Placental epithelial cell (primary cell): ENCODE measurements around the gene TNFAIP8L2. TPM values are rescaled to one million over a fixed set of nuclear protein-coding genes. Genes with fewer than 3 reads are reported as not detected.

ENCODE experiments used
- total RNA-seq: library from RNA; depleted of rRNA; stranded (reverse); fragments of >200 nt; gene quantifications from 2 replicates; pipeline ENCODE4 v1.2.3, GENCODE V29; 2012

The TNFAIP8L2 gene
- not detected in 2 replicates for total RNA-seq

DNA sequence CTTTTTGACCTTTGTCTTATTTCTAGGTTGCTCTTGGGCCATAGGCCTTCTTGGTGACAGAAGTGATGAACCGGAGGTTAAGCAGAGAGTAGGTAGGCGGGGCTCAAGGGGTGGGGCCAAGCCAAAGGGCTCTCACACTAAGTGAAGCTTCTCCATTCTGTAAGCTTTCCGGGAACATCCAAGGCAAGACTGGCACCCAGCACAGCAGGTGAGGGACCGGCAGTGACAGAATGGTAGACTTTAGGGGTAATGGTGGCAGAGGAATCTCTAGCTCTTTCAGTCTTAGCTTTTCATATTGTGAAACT, at the start of gene TNFAIP8L2:
TNFAIP8L2 (plus strand) TSS at position 135 of the 305 bp plus-strand sequence. CDS start 2,049 bp downstream, outside the sequence.

DNA sequence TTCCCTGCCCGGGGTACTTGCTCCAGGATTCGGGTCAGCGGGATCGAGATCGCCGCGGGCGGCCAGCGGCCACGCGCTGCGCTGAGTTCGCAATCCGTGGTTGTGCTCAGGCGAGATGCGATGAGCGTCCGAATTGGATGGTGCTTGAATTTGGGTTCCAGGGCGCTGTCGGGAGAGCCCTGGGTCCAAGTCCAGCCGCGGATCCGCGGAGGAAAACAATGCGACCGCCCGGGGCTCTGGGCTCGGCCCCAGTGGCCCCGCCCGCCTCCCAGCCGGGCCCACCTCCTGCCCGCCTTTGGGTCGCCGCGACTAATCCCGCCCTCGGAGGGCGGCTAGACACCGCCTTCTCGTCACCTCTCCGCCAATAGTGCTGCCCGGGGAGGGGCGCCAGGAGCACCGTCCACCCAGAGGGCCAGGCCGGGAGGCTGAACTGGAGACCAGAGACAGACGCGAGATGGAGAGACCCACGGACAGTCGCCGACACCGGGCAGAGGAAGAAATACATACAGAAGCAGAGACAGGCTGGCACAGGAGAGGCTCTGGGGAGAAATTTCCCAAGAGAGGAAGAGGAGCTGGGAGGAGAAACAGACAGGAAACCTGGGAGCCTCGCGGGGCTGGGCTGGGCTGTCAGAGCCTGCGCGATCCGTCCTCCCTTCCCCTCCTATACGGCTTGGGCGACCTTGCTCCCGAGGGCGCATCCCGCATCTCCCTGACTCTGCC, 9.9 kb upstream of the TNFAIP8L2 start, which contains the start of gene SEMA6C:
SEMA6C (minus strand) TSS at position 220 of the 720 bp plus-strand sequence. CDS start 4,010 bp downstream, outside the sequence.

DNA sequence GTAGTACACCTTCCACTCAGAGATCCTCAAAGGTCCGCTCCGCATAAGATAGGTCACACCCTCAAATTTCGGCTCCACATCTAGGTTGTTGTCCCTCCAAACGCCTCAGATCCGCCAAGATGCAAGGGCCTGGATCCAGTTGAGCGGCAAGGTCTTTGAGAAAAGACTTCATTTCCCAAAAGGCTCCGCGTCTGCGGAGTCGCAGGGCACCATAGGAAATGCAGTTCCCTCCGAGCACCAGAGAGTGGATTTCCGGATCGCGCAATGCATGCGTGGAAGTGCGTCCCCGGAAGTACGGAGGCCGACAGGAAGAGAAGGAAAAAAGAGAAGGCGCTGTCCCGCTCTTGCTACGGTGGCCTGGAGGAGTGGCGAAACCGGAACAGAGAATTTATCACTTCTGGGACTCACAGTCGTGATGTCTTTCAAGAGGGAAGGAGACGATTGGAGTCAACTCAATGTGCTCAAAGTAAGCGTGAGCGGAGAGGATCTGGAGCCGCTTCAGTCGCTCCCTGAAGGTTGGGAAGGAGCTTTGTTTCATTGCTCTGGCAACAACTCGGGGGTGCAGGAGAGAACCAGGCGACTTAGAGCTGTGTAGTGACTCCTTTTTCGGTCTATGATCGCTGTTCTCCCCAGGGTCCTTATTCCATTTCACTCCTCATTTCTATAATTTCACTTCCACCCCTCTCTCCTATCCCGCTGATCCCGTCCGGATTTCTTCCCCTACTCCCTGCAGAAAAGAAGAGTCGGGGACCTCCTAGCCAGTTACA, 9.5 kb downstream of the TNFAIP8L2 start, which contains the start of the genes LYSMD1 and SCNM1:
LYSMD1 (minus strand) TSS at position 165 of the 767 bp plus-strand sequence. CDS start 644 bp downstream, outside the sequence.
SCNM1 (plus strand) TSS at position 407 of the 767 bp plus-strand sequence; CDS start at position 416, 9 bp downstream.

DNA sequence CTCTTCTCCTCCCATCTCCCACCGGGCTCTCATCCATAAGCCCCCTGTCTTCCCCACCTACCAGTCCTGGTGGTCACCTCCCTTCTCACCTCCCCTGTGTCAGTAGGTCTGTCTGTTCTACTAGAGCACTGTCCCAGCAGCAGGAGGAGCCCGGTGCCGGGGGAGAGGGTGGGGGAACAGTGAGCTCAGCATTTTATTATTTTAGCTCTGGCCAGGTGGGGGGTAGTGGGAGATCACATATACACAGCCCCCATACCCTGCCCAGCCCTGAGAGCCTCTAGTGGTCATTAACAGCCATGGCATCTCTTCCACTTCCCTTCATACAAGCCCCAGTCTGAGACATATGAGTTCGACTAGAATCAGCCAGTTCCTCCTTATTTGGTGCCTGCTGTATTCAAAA, 19.4 kb downstream of the TNFAIP8L2 start, which contains the start of gene TMOD4:
TMOD4 (minus strand) TSS at position 119 of the 400 bp plus-strand sequence. CDS start 1,106 bp downstream, outside the sequence.

DNA sequence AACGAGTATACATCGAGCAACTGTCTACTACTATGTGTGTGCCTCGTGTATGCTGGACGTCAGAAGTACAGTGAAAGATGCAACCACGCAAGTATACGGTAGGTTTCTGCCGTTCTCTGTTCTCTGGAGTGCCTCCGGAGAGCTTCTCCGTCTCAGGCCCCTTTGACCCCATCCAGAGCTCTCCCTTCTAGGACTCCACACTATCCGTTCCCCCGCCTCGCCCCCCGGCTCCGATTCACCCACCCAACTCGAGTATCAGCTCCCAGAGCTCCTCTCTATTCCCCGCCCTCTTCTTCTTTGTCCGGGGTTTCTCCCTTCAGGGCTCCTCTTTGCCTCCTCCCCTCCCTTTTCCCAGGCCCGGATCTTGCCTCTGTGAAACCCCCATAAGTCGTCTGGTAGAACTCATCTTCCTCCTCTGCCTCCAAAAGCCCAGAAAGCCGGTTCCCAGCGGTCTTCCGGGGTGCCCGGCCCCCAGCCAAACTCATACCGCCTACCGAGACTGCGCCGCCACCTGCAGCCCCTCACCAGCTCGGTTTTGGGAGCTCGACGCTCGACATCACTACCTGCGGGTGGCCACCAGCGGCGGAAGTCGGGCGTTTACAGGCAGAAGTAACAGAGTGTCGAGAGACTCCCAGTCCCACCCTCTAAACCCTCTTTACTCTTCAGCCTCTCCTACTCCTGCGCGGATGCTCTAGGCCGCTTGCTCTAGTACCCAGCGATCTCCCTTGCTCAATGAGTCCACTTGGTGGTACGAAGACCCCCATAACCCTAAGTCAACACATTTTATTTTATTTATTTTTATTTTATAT, 33.4 kb downstream of the TNFAIP8L2 start, which contains the start of gene VPS72:
VPS72 (minus strand) TSS at position 561 of the 809 bp plus-strand sequence; CDS start at position 485, 76 bp downstream.

DNA sequence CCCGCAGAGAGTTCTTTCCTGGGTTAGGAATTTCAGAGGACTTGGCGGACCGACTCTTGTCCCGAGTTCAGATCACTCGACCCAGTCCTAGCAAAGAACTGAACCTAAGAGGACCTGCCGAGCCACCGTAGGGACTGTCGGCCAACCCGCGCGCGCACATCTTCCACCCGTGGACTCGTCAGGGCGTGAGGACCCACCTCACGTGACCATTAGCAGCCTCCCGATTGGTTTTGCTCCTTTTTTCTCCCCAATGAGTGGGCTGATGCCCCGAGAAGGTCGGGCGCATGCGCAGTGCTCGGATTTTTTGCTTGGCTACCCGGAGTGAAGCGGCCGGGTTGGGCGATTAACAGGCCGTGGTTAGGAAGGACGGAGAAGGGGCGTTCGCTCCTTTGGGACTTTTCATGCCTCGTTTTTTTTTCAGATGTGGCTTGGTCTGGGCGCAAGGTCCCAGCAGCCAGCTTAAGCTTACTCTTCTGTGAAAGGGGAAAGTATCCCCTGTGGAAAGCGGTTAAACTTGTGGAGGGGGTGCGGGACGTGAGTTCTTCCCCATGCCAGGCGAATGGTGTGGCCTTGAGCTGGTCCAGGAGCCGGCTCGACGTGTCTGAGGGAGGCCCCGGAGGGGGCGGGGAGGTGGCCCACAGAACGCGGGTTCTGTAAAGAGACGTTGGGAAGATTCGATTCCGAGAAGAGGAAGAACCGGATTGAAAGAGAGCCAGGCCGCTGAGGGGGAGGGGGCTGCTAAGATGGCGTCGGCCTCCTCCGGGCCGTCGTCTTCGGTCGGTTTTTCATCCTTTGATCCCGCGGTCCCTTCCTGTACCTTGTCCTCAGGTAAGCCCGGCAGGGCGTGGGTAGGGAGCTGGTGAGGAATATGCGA, 42.0 kb downstream of the TNFAIP8L2 start, which contains the start of gene PIP5K1A:
PIP5K1A (plus strand) TSS at position 299 of the 874 bp plus-strand sequence; CDS start at position 744, 445 bp downstream.

Other genes with a start within 250 kb of the TNFAIP8L2 start
- gene SETDB1, start 230.3 kb upstream of the TNFAIP8L2 start, total RNA-seq: 45.4 and 57.7 TPM in 2 replicates
- gene CERS2, start 181.8 kb upstream of the TNFAIP8L2 start, total RNA-seq: 59.7 and 79.5 TPM in 2 replicates
- gene ANXA9, start 174.4 kb upstream of the TNFAIP8L2 start, total RNA-seq: 0.39 and 2.0 TPM in 2 replicates
- 10.6 and 11.0 TPM in 2 replicates for gene MINDY1, start 149.7 kb upstream of the TNFAIP8L2 start, total RNA-seq
- gene PRUNE1, start 148.2 kb upstream of the TNFAIP8L2 start, total RNA-seq: 14.9 and 16.5 TPM in 2 replicates
- gene BNIPL, start 120.1 kb upstream of the TNFAIP8L2 start, total RNA-seq: 66.4 and 157 TPM in 2 replicates
- gene C1orf56, start 108.9 kb upstream of the TNFAIP8L2 start, total RNA-seq: 3.1 and 3.9 TPM in 2 replicates
- gene CDC42SE1, start 97.0 kb upstream of the TNFAIP8L2 start, total RNA-seq: 95.4 and 112 TPM in 2 replicates
- 8.0 and 9.8 TPM in 2 replicates for gene MLLT11, start 96.3 kb upstream of the TNFAIP8L2 start, total RNA-seq
- 7.6 and 11.4 TPM in 2 replicates for gene GABPB2, start 85.9 kb upstream of the TNFAIP8L2 start, total RNA-seq
- gene SEMA6C, start 10.0 kb upstream of the TNFAIP8L2 start, total RNA-seq: 7.6 and 20.8 TPM in 2 replicates
- gene LYSMD1, start 9.3 kb downstream of the TNFAIP8L2 start, total RNA-seq: 11.0 and 16.1 TPM in 2 replicates
- gene SCNM1, start 9.5 kb downstream of the TNFAIP8L2 start, total RNA-seq: 29.1 and 41.6 TPM in 2 replicates
- gene TMOD4, start 19.3 kb downstream of the TNFAIP8L2 start, total RNA-seq: not detected in 2 replicates
- gene VPS72, start 33.5 kb downstream of the TNFAIP8L2 start, total RNA-seq: 40.4 and 51.0 TPM in 2 replicates
- gene PIP5K1A, start 41.9 kb downstream of the TNFAIP8L2 start, total RNA-seq: 97.0 and 110 TPM in 2 replicates
- 173 and 181 TPM in 2 replicates for gene PSMD4, start 98.1 kb downstream of the TNFAIP8L2 start, total RNA-seq
- gene ZNF687, start 125.7 kb downstream of the TNFAIP8L2 start, total RNA-seq: 24.7 and 25.3 TPM in 2 replicates
- gene PI4KB, start 170.8 kb downstream of the TNFAIP8L2 start, total RNA-seq: 76.3 and 101 TPM in 2 replicates
- 72.2 and 78.5 TPM in 2 replicates for gene RFX5, start 190.6 kb downstream of the TNFAIP8L2 start, total RNA-seq
- gene SELENBP1, start 216.1 kb downstream of the TNFAIP8L2 start, total RNA-seq: 2.0 and 5.9 TPM in 2 replicates
- gene PSMB4, start 242.9 kb downstream of the TNFAIP8L2 start, total RNA-seq: 315 and 439 TPM in 2 replicates